ENCODE measurements around the gene RARS2.
"Not testable (repeated sequence)": the region's sequence is repeated elsewhere in the genome, so short reads cannot be mapped to it uniquely, and the experiment has no call there.

The RARS2 gene

GRCh38 chr6:87504441-87504840, 85.3 kb downstream of the RARS2 start:
- no peak for DNase-seq (ENCODE audit: low read depth in 1 of 2, low spot score in 1 of 2)

- no peak for DNase-seq (ENCODE audit: low read depth in 1 of 2, low spot score in 1 of 2)
Observed at GRCh38 chr6:87501809-87502572, 87.8 kb downstream of the RARS2 start.

- no peak for DNase-seq (ENCODE audit: low read depth in 1 of 2, low spot score in 1 of 2)
Observed at GRCh38 chr6:87498048-87498447, 91.7 kb downstream of the RARS2 start.

- DNase-seq (ENCODE audit: low read depth in 1 of 2, low spot score in 1 of 2) = no peak
Observed at GRCh38 chr6:87494761-87495422, 94.9 kb downstream of the RARS2 start.

- DNase-seq (ENCODE audit: low read depth in 1 of 2, low spot score in 1 of 2) = not testable (repeated sequence)
Observed at GRCh38 chr6:87489326-87489725, 100.5 kb downstream of the RARS2 start.

GRCh38 chr6:87487555-87487954, 102.2 kb downstream of the RARS2 start:
- no peak for DNase-seq (ENCODE audit: low read depth in 1 of 2, low spot score in 1 of 2)

- no peak for DNase-seq (ENCODE audit: low read depth in 1 of 2, low spot score in 1 of 2)
Observed at GRCh38 chr6:87484491-87484890, 105.3 kb downstream of the RARS2 start.

GRCh38 chr6:87483929-87484328, 105.9 kb downstream of the RARS2 start:
- DNase-seq (ENCODE audit: low read depth in 1 of 2, low spot score in 1 of 2) = no peak

GRCh38 chr6:87482366-87482765, 107.4 kb downstream of the RARS2 start:
- no peak for DNase-seq (ENCODE audit: low read depth in 1 of 2, low spot score in 1 of 2)

GRCh38 chr6:87481931-87482330, 107.9 kb downstream of the RARS2 start:
- DNase-seq (ENCODE audit: low read depth in 1 of 2, low spot score in 1 of 2) = no peak

GRCh38 chr6:87473419-87473903, 116.3 kb downstream of the RARS2 start:
- no peak for DNase-seq (ENCODE audit: low read depth in 1 of 2, low spot score in 1 of 2)

GRCh38 chr6:87472525-87473418, 117.0 kb downstream of the RARS2 start, which contains the start of gene SLC35A1:
SLC35A1 (plus strand) TSS chr6:87472974; CDS start chr6:87473004, 30 bp downstream.
- peak; percentile 74 to 80 for DNase-seq (ENCODE audit: low read depth in 1 of 2, low spot score in 1 of 2)

- DNase-seq (ENCODE audit: low read depth in 1 of 2, low spot score in 1 of 2) = no peak
Observed at GRCh38 chr6:87465051-87465450, 124.7 kb downstream of the RARS2 start.

All from stimulated activated CD4-positive, alpha-beta T cell treated with anti-CD3 and anti-CD28 coated beads, Interleukin-15, amount 100 ng/mL, for 1 hour (primary cell).